Uterus (tissue), 4 donors: Measurements from ENCODE around the gene POLR3E. TPM values are rescaled to one million over a fixed set of nuclear protein-coding genes. Genes with fewer than 3 reads are reported as not detected.
A peak's percentile ranks its signal among the peaks of the same experiment; 100 is the strongest.

Experiments
- DNase-seq, 2 donors: peaks; one replicate each; pipeline ENCODE4 v3.0.0-alpha.2; 2019 to 2020
- H3K27ac ChIP-seq, 2 donors: fragments of 200-600 bp; sonication (generic); 1 replicate in 1 of 2; 2 replicates in 1 of 2; pipeline ENCODE4 v1.5.1; 2016 to 2018
- H3K27me3 ChIP-seq, 2 donors: fragments of 200-600 bp; sonication (generic); one replicate each; pipeline ENCODE4 v1.5.1; 2018 to 2019; ENCODE audit warnings: control low read depth in 1 of 2
- H3K36me3 ChIP-seq, 2 donors: fragments of 200-600 bp; sonication (generic); one replicate each; pipeline ENCODE4 v1.5.1; 2019; ENCODE audit warnings: control low read depth in 1 of 2
- H3K4me1 ChIP-seq, 2 donors: fragments of 200-600 bp; sonication (generic); one replicate each; pipeline ENCODE4 v1.5.1; 2018 to 2019; ENCODE audit warnings: control low read depth in 1 of 2
- H3K4me3 ChIP-seq, 2 donors: fragments of 200-600 bp; sonication (generic); 1 replicate in 1 of 2; 2 replicates in 1 of 2; pipeline ENCODE4 v1.5.1; 2018 to 2019; ENCODE audit warnings: mild to moderate bottlenecking in 1 of 2
- H3K9me3 ChIP-seq, 2 donors: fragments of 200-600 bp; sonication (generic); one replicate each; pipeline ENCODE4 v1.5.1; 2019; ENCODE audit warnings: control low read depth in 1 of 2
- POLR2A ChIP-seq, 2 donors: fragments of 450-650 bp; IDR thresholded peaks; one replicate each; pipeline ENCODE4 v1.6.1; 2016; ENCODE audit warnings: antibody characterized with exemption in 2 of 2, mild to moderate bottlenecking in 1 of 2, moderate library complexity in 1 of 2
- intact Hi-C: fragments of 100-400 bp; cut with DNase I; formaldehyde crosslinking; loops from one replicate; pipeline ENCODE4 v1.15.1; 2023; ENCODE audit warnings: low total_unique reads
- total RNA-seq, 4 donors: library from RNA; depleted of rRNA in 3 of 4; stranded (reverse); fragments of >200 nt in 3 of 4; gene quantifications; one replicate each; pipeline versions ENCODE4 v1.1.0 to v1.2.4, GENCODE V29; 2014 to 2023
- TF ChIP-seq, protein P1 (sequence below), 4 experiments: fragments of 200-600 bp in 2 of 4; fragments of 450-650 bp in 2 of 4; sonication (generic) in 2 of 4; IDR thresholded peaks; one replicate each; pipeline ENCODE4 v1.5.1; 2016 to 2019; ENCODE audit warnings: antibody characterized with exemption in 4 of 4, mild to moderate bottlenecking in 2 of 4, moderate library complexity in 1 of 4
- donor health status: DM: yes; HTN: yes; CAD: no.

POLR3E gene
- total RNA-seq, 4 donors from 2014 or later = 45.1 to 179 (median 64.5) TPM

DNA sequence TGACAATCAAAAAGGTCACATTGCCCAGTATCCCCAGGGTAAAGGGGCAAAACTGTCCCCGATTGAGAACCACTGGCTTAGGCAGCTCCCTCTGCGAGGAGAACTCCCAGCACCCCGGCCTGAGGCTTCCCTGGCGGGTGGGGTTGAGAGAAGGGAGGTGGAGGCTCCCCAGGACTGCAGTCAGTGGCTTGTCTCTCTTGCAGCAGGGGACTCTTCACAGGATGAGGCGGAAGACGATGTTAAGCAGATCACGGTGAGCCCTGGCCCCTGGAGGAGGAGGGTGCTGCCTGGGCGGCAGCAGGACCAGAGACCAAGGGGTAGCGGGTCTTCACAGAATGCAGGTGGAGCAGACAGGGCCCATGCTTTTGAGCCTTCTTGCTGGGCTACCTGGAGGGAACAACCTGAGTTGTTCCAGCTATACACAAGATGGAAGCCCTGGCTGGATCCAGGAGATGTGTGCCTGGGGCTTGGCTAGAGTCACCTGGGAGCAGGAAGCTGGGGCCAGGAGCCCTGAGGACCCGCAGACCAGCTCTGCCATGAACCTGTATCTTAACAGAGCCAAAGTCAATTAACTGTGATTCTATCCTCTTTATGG, 16.8 kb downstream of the POLR3E start:
- intact Hi-C loops = no loop called here
- no peak overlapping the region for H3K27ac ChIP-seq
- no peaks in the 10 kb centered on the region for H3K9me3 ChIP-seq
- DNase-seq = peak in 1 of 2 donors; percentile 8
- no peaks in the 10 kb centered on the region for H3K4me1 ChIP-seq
- TF ChIP-seq, protein P1, sequence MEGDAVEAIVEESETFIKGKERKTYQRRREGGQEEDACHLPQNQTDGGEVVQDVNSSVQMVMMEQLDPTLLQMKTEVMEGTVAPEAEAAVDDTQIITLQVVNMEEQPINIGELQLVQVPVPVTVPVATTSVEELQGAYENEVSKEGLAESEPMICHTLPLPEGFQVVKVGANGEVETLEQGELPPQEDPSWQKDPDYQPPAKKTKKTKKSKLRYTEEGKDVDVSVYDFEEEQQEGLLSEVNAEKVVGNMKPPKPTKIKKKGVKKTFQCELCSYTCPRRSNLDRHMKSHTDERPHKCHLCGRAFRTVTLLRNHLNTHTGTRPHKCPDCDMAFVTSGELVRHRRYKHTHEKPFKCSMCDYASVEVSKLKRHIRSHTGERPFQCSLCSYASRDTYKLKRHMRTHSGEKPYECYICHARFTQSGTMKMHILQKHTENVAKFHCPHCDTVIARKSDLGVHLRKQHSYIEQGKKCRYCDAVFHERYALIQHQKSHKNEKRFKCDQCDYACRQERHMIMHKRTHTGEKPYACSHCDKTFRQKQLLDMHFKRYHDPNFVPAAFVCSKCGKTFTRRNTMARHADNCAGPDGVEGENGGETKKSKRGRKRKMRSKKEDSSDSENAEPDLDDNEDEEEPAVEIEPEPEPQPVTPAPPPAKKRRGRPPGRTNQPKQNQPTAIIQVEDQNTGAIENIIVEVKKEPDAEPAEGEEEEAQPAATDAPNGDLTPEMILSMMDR (IDR thresholded peaks at IDR 0.05) = no peak
- TF ChIP-seq POLR2A (IDR thresholded peaks at IDR 0.05) = no peak
- H3K4me3 ChIP-seq = no peak overlapping the region
- H3K27me3 ChIP-seq = no peaks in the 10 kb centered on the region
- no peaks in the 10 kb centered on the region for H3K36me3 ChIP-seq

DNA sequence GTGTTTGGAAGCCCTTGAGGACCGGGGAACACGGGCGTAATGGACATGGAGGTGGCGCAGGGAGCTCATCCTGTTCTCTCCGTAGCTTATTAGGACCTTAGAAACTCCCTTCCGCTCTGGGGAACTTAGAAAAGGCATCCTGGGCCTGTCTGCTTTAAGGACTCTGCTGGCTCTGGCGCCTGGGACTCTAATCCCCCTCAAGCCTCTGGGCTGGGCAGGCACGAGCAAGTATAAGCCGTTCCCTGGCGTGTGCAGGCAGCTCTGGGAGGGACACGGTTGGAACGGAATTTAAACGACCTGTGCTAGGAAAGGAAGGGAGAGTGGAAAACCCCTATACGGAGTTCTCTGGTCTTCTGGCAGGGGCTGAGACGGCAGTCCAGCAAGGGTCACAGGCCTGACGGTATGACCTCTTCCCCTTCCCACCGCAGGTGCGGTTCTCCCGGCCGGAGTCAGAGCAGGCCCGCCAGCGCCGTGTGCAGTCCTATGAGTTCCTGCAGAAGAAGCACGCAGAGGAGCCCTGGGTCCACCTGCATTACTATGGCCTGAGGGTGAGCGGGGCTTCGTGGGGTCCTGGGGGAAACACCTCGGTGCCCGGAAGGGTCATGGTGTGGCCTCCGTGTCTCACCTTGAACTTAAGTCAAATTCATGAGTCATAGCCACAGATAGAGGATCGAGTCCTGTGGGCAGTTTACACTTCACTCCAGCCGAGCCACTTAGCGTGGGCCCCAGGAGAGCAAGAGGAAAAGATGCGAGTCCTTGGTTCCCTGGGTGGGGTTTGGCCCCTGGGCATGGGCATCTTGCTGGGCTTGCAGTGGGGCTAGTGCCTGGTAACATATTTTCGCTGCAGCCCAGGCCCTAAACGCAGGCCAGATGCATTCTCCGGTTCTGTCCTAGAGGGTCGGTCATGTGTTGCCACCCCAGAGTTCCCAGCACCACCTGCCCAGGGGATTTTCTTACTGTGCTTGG, 17.7 kb downstream of the POLR3E start:
- TF ChIP-seq, protein P1 (IDR thresholded peaks at IDR 0.05) = no peak
- TF ChIP-seq POLR2A (IDR thresholded peaks at IDR 0.05) = no peak
- H3K36me3 ChIP-seq = no peaks in the 10 kb centered on the region
- peak in 1 of 2 donors; percentile 7 for DNase-seq
- H3K27ac ChIP-seq = no peak overlapping the region
- H3K4me3 ChIP-seq = no peak overlapping the region
- intact Hi-C loops = no loop called here
- H3K4me1 ChIP-seq = no peaks in the 10 kb centered on the region
- no peaks in the 10 kb centered on the region for H3K27me3 ChIP-seq
- no peaks in the 10 kb centered on the region for H3K9me3 ChIP-seq

DNA sequence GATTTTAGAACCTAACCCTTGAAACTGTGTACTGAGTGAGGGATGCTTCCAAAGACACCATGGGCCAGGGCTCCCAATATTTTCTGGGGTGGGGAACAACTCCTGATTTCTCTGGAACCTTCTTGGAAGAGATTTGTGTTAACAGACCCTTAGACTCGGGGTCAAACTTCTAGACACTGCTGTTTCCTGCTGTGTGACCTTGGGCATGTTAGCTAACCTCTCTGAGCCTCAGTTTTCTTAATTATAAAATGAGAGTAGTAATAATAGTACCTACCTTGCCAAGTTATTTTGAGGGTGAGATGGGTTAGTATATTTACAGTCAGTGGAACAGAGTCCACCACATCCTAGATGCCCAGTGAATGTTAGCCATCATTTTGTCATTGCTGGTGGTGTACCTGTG, 18.8 kb downstream of the POLR3E start:
- TF ChIP-seq, protein P1 (IDR thresholded peaks at IDR 0.05) = no peak
- no peak for TF ChIP-seq POLR2A (IDR thresholded peaks at IDR 0.05)
- intact Hi-C loops = no loop called here
- H3K27ac ChIP-seq = no peak overlapping the region
- H3K36me3 ChIP-seq = no peaks in the 10 kb centered on the region
- no peaks in the 10 kb centered on the region for H3K27me3 ChIP-seq
- DNase-seq = no peak
- H3K4me3 ChIP-seq = no peak overlapping the region
- no peaks in the 10 kb centered on the region for H3K9me3 ChIP-seq
- peaks cover 0 to 4% of the 10 kb centered on the region in 2 donors for H3K4me1 ChIP-seq

DNA sequence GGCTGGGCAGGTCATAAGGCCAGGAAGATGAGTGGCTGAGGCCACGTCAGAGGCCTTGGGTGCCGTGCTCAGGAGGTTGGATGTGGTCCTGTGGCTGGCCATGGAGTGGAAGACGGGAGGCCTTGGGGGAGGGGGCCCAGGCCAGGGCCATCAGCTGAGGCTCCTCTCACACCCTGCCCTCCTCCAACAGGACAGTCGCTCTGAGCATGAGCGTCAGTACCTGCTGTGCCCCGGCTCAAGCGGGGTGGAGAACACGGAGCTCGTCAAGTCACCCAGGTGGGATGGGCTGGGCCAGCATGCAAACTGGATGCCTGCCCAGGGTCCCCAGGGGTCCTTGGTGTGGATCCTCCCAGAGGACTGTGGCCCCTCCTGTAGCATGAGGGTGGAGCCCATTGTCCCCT, 19.2 kb downstream of the POLR3E start:
- Histone ChIP-seq H3K4me3 (no peak overlapping the region), H3K36me3 (no peaks in the 10 kb centered on the region), H3K27me3 (no peaks in the 10 kb centered on the region), H3K4me1 (peaks cover 0 to 8% of the 10 kb centered on the region in 2 donors), H3K9me3 (no peaks in the 10 kb centered on the region), H3K27ac (no peak overlapping the region)
- intact Hi-C loops = no loop called here
- peak in 1 of 2 donors; percentile 13 for DNase-seq
- TF ChIP-seq, protein P1 (IDR thresholded peaks at IDR 0.05) = no peak
- no peak for TF ChIP-seq POLR2A (IDR thresholded peaks at IDR 0.05)

DNA sequence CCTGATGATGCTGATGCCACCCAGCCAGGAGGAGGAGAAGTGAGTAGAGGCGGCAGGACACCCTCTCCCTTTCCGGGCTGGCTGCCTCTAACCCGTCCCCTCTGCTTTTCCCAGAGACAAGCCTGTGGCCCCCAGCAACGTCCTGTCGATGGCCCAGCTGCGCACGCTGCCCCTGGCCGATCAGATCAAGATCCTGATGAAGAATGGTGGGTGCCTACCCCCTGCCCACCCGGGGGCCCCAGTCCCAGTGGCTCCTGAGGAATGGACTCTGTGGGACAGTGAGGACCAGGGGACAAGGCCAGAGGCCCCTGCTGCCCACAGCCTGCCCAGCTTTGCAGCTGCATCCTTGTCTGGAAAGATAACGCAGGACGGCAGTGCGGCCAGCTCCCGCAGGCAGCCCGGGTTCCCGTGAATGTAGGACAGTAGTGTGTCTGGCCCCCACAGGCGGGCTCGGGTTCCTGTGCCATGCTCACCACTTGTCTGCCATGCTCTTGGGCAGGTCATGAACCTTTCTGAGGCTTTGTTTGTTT, 19.9 kb downstream of the POLR3E start:
- H3K4me1 ChIP-seq = peaks cover 0 to 10% of the 10 kb centered on the region in 2 donors
- H3K4me3 ChIP-seq = no peak overlapping the region
- H3K36me3 ChIP-seq = no peaks in the 10 kb centered on the region
- no peaks in the 10 kb centered on the region for H3K27me3 ChIP-seq
- DNase-seq = no peak
- intact Hi-C loops = no loop called here
- H3K9me3 ChIP-seq = no peaks in the 10 kb centered on the region
- TF ChIP-seq, protein P1 (IDR thresholded peaks at IDR 0.05) = no peak
- TF ChIP-seq POLR2A (IDR thresholded peaks at IDR 0.05) = no peak
- H3K27ac ChIP-seq = no peak overlapping the region
